IMR-90 (cell line): Measurements from ENCODE around the gene PSME4. TPM values are rescaled to one million over a fixed set of nuclear protein-coding genes. Genes with fewer than 3 reads are reported as not detected.

ENCODE experiments used
- ATAC-seq: fragments of 200-7000 bp; cut with Tn5 transposase; 2 replicates; pipeline ENCODE4 v1.9.1; 2020; ENCODE audit warnings: low read depth, mild to moderate bottlenecking, moderate library complexity
- BruUV-seq: library from RNA; stranded (reverse); fragments of 400-500 nt; replicated peaks from 2 replicates; lab custom pipeline; 2021; lab: Mats Ljungman, UMichigan
- CTCF ChIA-PET: fragments of 300-600 bp; formaldehyde crosslinking; extraction: SDS; loops from one replicate; lab custom pipeline; 2021; ENCODE audit warnings: antibody characterized with exemption; lab: Yijun Ruan, JAX
- POLR2A ChIA-PET: fragments of 300-600 bp; sonication (Branson Sonifier 250); formaldehyde crosslinking; loops from one replicate; lab custom pipeline; 2022; ENCODE audit warnings: antibody characterized with exemption; ENCODE audit not compliant: unreplicated experiment; lab: Charles Lee
- DNase-seq: peaks from one replicate; pipeline ENCODE4 v3.0.0; 2013
- H2AFZ ChIP-seq: replicated peaks from 2 replicates; pipeline ENCODE3; 2013; ENCODE audit warnings: low read length, mild to moderate bottlenecking; ENCODE audit not compliant: poor library complexity
- H2AK5ac ChIP-seq: 2 replicates; pipeline ENCODE4 v1.6.1; 2013; ENCODE audit warnings: low read depth, low read length, inconsistent platforms
- H2AK9ac ChIP-seq: replicated peaks from 2 replicates; pipeline ENCODE3; 2013; ENCODE audit warnings: mild to moderate bottlenecking, low read depth, low read length, moderate library complexity; ENCODE audit not compliant: poor library complexity
- H2BK120ac ChIP-seq: 2 replicates; pipeline ENCODE4 v1.6.1; 2013; ENCODE audit warnings: low read depth, low read length, inconsistent platforms
- H2BK15ac ChIP-seq: 3 replicates; pipeline ENCODE4 v1.6.1; 2013; ENCODE audit warnings: low read depth, low read length, inconsistent platforms
- H2BK20ac ChIP-seq: 2 replicates; pipeline ENCODE4 v1.6.1; 2013; ENCODE audit warnings: low read depth, mild to moderate bottlenecking, inconsistent platforms, low read length, moderate library complexity
- H2BK5ac ChIP-seq: 2 replicates; pipeline ENCODE4 v1.6.1; 2013; ENCODE audit warnings: mild to moderate bottlenecking, low read depth, low read length, inconsistent platforms; ENCODE audit not compliant: poor library complexity, severe bottlenecking
- H3K14ac ChIP-seq: replicated peaks from 2 replicates; pipeline ENCODE4 v1.6.1; 2013; ENCODE audit warnings: low read depth, low read length, inconsistent platforms
- H3K18ac ChIP-seq: 2 replicates; pipeline ENCODE4 v1.6.1; 2013; ENCODE audit warnings: low read depth, low read length, control low read depth
- H3K23ac ChIP-seq: 2 replicates; pipeline ENCODE4 v1.6.1; 2013; ENCODE audit warnings: low read depth, low read length, inconsistent platforms
- H3K27ac ChIP-seq: 2 replicates; pipeline ENCODE4 v1.5.1; 2013; ENCODE audit warnings: mild to moderate bottlenecking, control low read depth, low read length; ENCODE audit not compliant: insufficient read depth
- H3K27me3 ChIP-seq: 2 replicates; pipeline ENCODE4 v1.6.1; 2013; ENCODE audit warnings: low read length; ENCODE audit not compliant: control insufficient read depth, insufficient read depth
- H3K36me3 ChIP-seq: 2 replicates; pipeline ENCODE4 v1.6.1; 2013; ENCODE audit warnings: low read length, mixed read lengths; ENCODE audit not compliant: control insufficient read depth, insufficient read depth
- H3K4ac ChIP-seq: 2 replicates; pipeline ENCODE4 v1.6.1; 2013; ENCODE audit warnings: low read depth, low read length, inconsistent platforms
- H3K4me1 ChIP-seq: 2 replicates; pipeline ENCODE4 v1.6.1; 2013; ENCODE audit warnings: low read length, mixed read lengths; ENCODE audit not compliant: control insufficient read depth, insufficient read depth
- H3K4me2 ChIP-seq: 2 replicates; pipeline ENCODE4 v1.6.1; 2013; ENCODE audit warnings: low read depth, mild to moderate bottlenecking, control low read depth, low read length, moderate library complexity
- H3K4me3 ChIP-seq: 2 replicates; pipeline ENCODE4 v1.5.1; 2013; ENCODE audit warnings: low read depth, mild to moderate bottlenecking, control low read depth, low read length, moderate library complexity; ENCODE audit not compliant: insufficient read depth
- H3K56ac ChIP-seq: 2 replicates; pipeline ENCODE4 v1.6.1; 2013; ENCODE audit warnings: low read length, inconsistent platforms; ENCODE audit not compliant: insufficient read depth; ENCODE audit errors: extremely low read depth
- H3K79me1 ChIP-seq, 2 experiments: 2 replicates each; pipeline ENCODE4 v1.6.1; 2013; ENCODE audit warnings: low read length in 2 of 2, inconsistent platforms in 1 of 2, low read depth in 1 of 2
- H3K9ac ChIP-seq: 2 replicates; pipeline ENCODE4 v1.6.1; 2013; ENCODE audit warnings: low read depth, low read length, control low read depth
- H3K9me1 ChIP-seq: 2 replicates; pipeline ENCODE4 v1.6.1; 2013; ENCODE audit warnings: low read length, inconsistent platforms; ENCODE audit not compliant: insufficient read depth
- H3K9me3 ChIP-seq: 2 replicates; pipeline ENCODE4 v1.6.1; 2013; ENCODE audit warnings: low read length; ENCODE audit not compliant: control insufficient read depth, insufficient read depth
- H4K20me1 ChIP-seq: 2 replicates; pipeline ENCODE4 v1.6.1; 2013; ENCODE audit warnings: low read length, inconsistent platforms; ENCODE audit not compliant: insufficient read depth
- H4K5ac ChIP-seq: 2 replicates; pipeline ENCODE4 v1.6.1; 2013; ENCODE audit warnings: mild to moderate bottlenecking, low read depth, low read length, control low read depth
- H4K8ac ChIP-seq, 2 experiments: 2 replicates each; pipeline ENCODE4 v1.6.1; 2013; ENCODE audit warnings: low read depth in 2 of 2, low read length in 2 of 2, control low read depth in 1 of 2, inconsistent platforms in 1 of 2
- H4K91ac ChIP-seq: 2 replicates; pipeline ENCODE4 v1.6.1; 2013; ENCODE audit warnings: low read depth, low read length, inconsistent platforms; ENCODE audit not compliant: insufficient read depth
- BHLHE40 ChIP-seq: fragments of 150-350 bp; IDR thresholded peaks from 2 replicates; pipeline ENCODE4 v1.6.1; 2016; ENCODE audit warnings: mild to moderate bottlenecking, low read depth, low read length
- CEBPB ChIP-seq: IDR thresholded peaks from 2 replicates; pipeline ENCODE4 v1.6.1; 2012; ENCODE audit warnings: low read depth, low read length, improper control_type of control experiment
- CHD1 ChIP-seq: IDR thresholded peaks from 2 replicates; pipeline ENCODE4 v1.6.1; 2012; ENCODE audit warnings: low read depth, low read length, improper control_type of control experiment
- MAFK ChIP-seq: IDR thresholded peaks from 2 replicates; pipeline ENCODE4 v1.6.1; 2012; ENCODE audit warnings: low read depth, low read length, improper control_type of control experiment
- MAZ ChIP-seq: IDR thresholded peaks from 2 replicates; pipeline ENCODE4 v1.6.1; 2012; ENCODE audit warnings: low read depth, mild to moderate bottlenecking, low read length, improper control_type of control experiment, moderate library complexity, borderline replicate concordance
- MXI1 ChIP-seq: IDR thresholded peaks from 2 replicates; pipeline ENCODE4 v1.6.1; 2012; ENCODE audit warnings: low read depth, mild to moderate bottlenecking, low read length, moderate library complexity, borderline replicate concordance
- NFE2L2 ChIP-seq: fragments of 150-350 bp; IDR thresholded peaks from 2 replicates; pipeline ENCODE4 v1.6.1; 2016; ENCODE audit warnings: low read depth, mild to moderate bottlenecking, low read length
- POLR2A ChIP-seq: IDR thresholded peaks from 2 replicates; pipeline ENCODE4 v1.6.1; 2012; ENCODE audit warnings: mild to moderate bottlenecking, low read depth, low read length
- RCOR1 ChIP-seq: IDR thresholded peaks from 2 replicates; pipeline ENCODE4 v1.6.1; 2012; ENCODE audit warnings: mild to moderate bottlenecking, low read length, improper control_type of control experiment; ENCODE audit not compliant: insufficient replicate concordance
- RFX5 ChIP-seq: IDR thresholded peaks from 2 replicates; pipeline ENCODE4 v1.8.0; 2012; ENCODE audit warnings: low read depth, mild to moderate bottlenecking, low read length, moderate library complexity
- SMC3 ChIP-seq: fragments of 150-350 bp; IDR thresholded peaks from 2 replicates; pipeline ENCODE4 v1.6.1; 2016; ENCODE audit warnings: low read depth, mild to moderate bottlenecking, antibody characterized with exemption, low read length, moderate library complexity
- WGBS, 2 experiments: methylation state at CpG; one replicate each; pipeline versions ENCODE4 v1.1.5 to v1.1.7; 2013; ENCODE audit warnings: missing lambda C conversion rate in 2 of 2; ENCODE audit not compliant: insufficient read length in 1 of 2; ENCODE audit errors: extremely low coverage in 2 of 2; 5-methylcytosine and 5-hydroxymethylcytosine counted together
- dilution Hi-C: fragments of 300-500 bp; cut with HindIII; formaldehyde crosslinking; loops from one replicate; pipeline ENCODE4 v1.14.3; 2018; ENCODE audit warnings: low sequenced_read_pairs; ENCODE audit not compliant: unreplicated experiment
- in situ Hi-C: fragments of 300-500 bp; cut with MboI; formaldehyde crosslinking; loops from 3 replicates; pipeline ENCODE4 v1.14.3; 2019; ENCODE audit warnings: low sequenced_read_pairs, inconsistent platforms, mixed read lengths
- intact Hi-C: fragments of 100-400 bp; cut with micrococcal nuclease; formaldehyde crosslinking; loops from 2 replicates; pipeline ENCODE4 v1.10.0; 2022
- polyA plus RNA-seq, 3 experiments: library from polyadenylated mRNA; depleted of rRNA; stranded (reverse); fragments of >200 nt; gene quantifications; 2 replicates each; pipeline ENCODE4 v1.2.3, GENCODE V29; 2012; ENCODE audit warnings: low replicate concordance in 1 of 3
- total RNA-seq: library from RNA; depleted of rRNA; stranded (reverse); fragments of >200 nt; gene quantifications from 2 replicates; pipeline ENCODE4 v1.2.3, GENCODE V29; 2012
- TF ChIP-seq, protein P1 (sequence below): fragments of 150-350 bp; IDR thresholded peaks from 2 replicates; pipeline ENCODE4 v1.6.1; 2016; ENCODE audit warnings: low read depth, mild to moderate bottlenecking, low read length, moderate library complexity, borderline replicate concordance
- TF ChIP-seq, protein P2 (sequence below): conservative IDR thresholded peaks from 2 replicates; pipeline ENCODE4 v1.5.1; 2012; ENCODE audit warnings: mild to moderate bottlenecking, low read depth, low read length, improper control_type of control experiment

The PSME4 gene
- total and polyA plus RNA-seq, 2 of the 4 experiments (the other 2 are of a cell fraction): 28.2 to 61.3 TPM

DNA sequence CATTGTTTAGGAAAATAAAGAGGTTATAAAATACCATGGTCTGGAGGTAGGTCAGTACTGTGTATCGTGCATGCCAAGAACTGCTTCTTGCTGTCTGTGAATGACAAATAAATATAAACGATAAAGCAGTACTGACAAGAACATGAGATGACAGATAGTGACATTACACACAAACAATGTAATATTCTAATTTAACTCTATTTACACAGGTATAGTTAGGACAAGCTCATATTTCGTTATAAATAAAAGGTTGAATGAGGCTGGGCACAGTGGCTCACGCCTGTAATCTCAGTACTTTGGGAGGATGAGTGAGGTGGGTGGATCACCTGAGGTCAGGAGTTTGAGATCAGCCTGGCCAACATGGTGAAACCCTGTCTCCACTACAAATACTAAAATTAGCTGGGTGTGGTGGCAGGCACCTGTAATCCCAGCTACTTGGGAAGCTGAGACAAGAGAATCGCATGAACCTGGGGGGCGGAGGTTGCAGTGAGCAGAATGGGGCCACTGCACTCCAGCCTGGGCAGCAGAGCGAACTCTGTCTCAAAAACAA is 96.3 kb downstream of the PSME4 start:
- no peak overlapping the region for H2BK20ac ChIP-seq
- DNase-seq (no peak), ATAC-seq (no peak)
- H2BK5ac ChIP-seq: no peak overlapping the region
- no peak overlapping the region for H2AFZ ChIP-seq
- peaks cover 2% of the 10 kb centered on the region; the same call in 1 of the 2 replicates for H3K4me1 ChIP-seq
- H3K9me1 ChIP-seq: no peaks in the 10 kb centered on the region
- H3K9ac ChIP-seq: no peak overlapping the region
- ChIA-PET POLR2A (no interaction called here), CTCF (no interaction called here)
- no peak overlapping the region for H3K23ac ChIP-seq
- no peak overlapping the region for H3K4me2 ChIP-seq
- no peak overlapping the region for H4K5ac ChIP-seq
- H3K27ac ChIP-seq: no peak overlapping the region
- TF ChIP-seq POLR2A: no peak
- TF ChIP-seq MAFK: no peak
- TF ChIP-seq SMC3: no peak
- TF ChIP-seq MXI1: no peak
- no peak for TF ChIP-seq RFX5
- TF ChIP-seq CEBPB: no peak
- no peak for TF ChIP-seq MAZ
- TF ChIP-seq, protein P1, sequence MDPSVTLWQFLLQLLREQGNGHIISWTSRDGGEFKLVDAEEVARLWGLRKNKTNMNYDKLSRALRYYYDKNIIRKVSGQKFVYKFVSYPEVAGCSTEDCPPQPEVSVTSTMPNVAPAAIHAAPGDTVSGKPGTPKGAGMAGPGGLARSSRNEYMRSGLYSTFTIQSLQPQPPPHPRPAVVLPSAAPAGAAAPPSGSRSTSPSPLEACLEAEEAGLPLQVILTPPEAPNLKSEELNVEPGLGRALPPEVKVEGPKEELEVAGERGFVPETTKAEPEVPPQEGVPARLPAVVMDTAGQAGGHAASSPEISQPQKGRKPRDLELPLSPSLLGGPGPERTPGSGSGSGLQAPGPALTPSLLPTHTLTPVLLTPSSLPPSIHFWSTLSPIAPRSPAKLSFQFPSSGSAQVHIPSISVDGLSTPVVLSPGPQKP: no peak
- no peak for TF ChIP-seq CHD1
- no peak for TF ChIP-seq BHLHE40
- TF ChIP-seq RCOR1: no peak
- TF ChIP-seq, protein P2, sequence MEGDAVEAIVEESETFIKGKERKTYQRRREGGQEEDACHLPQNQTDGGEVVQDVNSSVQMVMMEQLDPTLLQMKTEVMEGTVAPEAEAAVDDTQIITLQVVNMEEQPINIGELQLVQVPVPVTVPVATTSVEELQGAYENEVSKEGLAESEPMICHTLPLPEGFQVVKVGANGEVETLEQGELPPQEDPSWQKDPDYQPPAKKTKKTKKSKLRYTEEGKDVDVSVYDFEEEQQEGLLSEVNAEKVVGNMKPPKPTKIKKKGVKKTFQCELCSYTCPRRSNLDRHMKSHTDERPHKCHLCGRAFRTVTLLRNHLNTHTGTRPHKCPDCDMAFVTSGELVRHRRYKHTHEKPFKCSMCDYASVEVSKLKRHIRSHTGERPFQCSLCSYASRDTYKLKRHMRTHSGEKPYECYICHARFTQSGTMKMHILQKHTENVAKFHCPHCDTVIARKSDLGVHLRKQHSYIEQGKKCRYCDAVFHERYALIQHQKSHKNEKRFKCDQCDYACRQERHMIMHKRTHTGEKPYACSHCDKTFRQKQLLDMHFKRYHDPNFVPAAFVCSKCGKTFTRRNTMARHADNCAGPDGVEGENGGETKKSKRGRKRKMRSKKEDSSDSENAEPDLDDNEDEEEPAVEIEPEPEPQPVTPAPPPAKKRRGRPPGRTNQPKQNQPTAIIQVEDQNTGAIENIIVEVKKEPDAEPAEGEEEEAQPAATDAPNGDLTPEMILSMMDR: no peak
- TF ChIP-seq NFE2L2: no peak
- H3K18ac ChIP-seq: no peak overlapping the region
- H3K14ac ChIP-seq: no peak overlapping the region
- no peaks in the 10 kb centered on the region for H3K9me3 ChIP-seq
- H3K27me3 ChIP-seq: no peaks in the 10 kb centered on the region
- H3K56ac ChIP-seq: no peak overlapping the region
- H4K20me1 ChIP-seq: no peaks in the 10 kb centered on the region
- peaks cover 7 to 9% of the 10 kb centered on the region in 2 experiments for H3K79me1 ChIP-seq
- no TSS peak for BruUV-seq
- intact Hi-C loops (no loop called here), dilution Hi-C loops (no loop called here), in situ Hi-C loops (no loop called here)
- H3K4ac ChIP-seq: no peak overlapping the region
- no peak overlapping the region for H2BK15ac ChIP-seq
- H4K91ac ChIP-seq: no peak overlapping the region
- no peak overlapping the region for H2AK5ac ChIP-seq
- no CpG with 5 or more reads among the region's 7 CpGs for whole genome bisulfite sequencing, 2 experiments
- H2AK9ac ChIP-seq: no peak overlapping the region
- H3K4me3 ChIP-seq: no peak overlapping the region
- no peak overlapping the region for H2BK120ac ChIP-seq
- peaks cover 16% of the 10 kb centered on the region for H3K36me3 ChIP-seq
- H4K8ac ChIP-seq: no peak overlapping the region
